ENCODE measurements around the gene RNF39.

GRCh38 chr6:30025186-30025585 is 50.4 kb downstream of the RNF39 start:
- no peak for TF ChIP-seq POLR2AphosphoS5 (IDR thresholded peaks at IDR 0.05; ENCODE audit: low read length)
- no peak for TF ChIP-seq USF2 (IDR thresholded peaks at IDR 0.05; ENCODE audit: borderline replicate concordance, low read depth, low read length)
- TF ChIP-seq CTCF (IDR thresholded peaks at IDR 0.05 in 2 of 3, conservative IDR thresholded peaks at IDR 0.05 in 1 of 3; ENCODE audit: control insufficient read depth in 2 of 3, extremely low read depth in 1 of 3, insufficient read depth in 1 of 3, low read depth in 3 of 3, low read length in 3 of 3): no peak
- no peak for TF ChIP-seq RBBP5 (conservative IDR thresholded peaks at IDR 0.05)
- TF ChIP-seq POLR2A (IDR thresholded peaks at IDR 0.05; ENCODE audit: low read depth, low read length): no peak
- TF ChIP-seq SUZ12 (IDR thresholded peaks at IDR 0.05; ENCODE audit: unreplicated experiment): no peak
